HepG2 (cell line): ENCODE measurements around the gene ARTN. TPM values are rescaled to one million over a fixed set of nuclear protein-coding genes. Genes with fewer than 3 reads are reported as not detected.

Experiments used
- ATAC-seq: fragments of 200-7000 bp; cut with Tn5 transposase; 3 replicates; pipeline ENCODE4 v1.9.1; 2020; ENCODE audit warnings: mild to moderate bottlenecking, moderate library complexity
- BruUV-seq: library from RNA; stranded (reverse); fragments of 400-500 nt; replicated peaks from 2 replicates; lab custom pipeline; 2021; lab: Mats Ljungman, UMichigan
- CTCF ChIA-PET: fragments of 300-600 bp; formaldehyde crosslinking; extraction: SDS; loops from one replicate; lab custom pipeline; 2021; ENCODE audit warnings: low total read pairs, inconsistent platforms, low intra/inter-chr PET ratio; lab: Yijun Ruan, JAX
- POLR2A ChIA-PET: fragments of 350-600 bp; sonication (Branson Sonifier 250); formaldehyde crosslinking; loops from one replicate; lab custom pipeline; 2020; ENCODE audit warnings: antibody characterized with exemption, inconsistent platforms; lab: Yijun Ruan, JAX
- DNase-seq: peaks from one replicate; pipeline ENCODE4 v3.0.0-alpha.2; 2015; ENCODE audit warnings: low spot score
- FAIRE-seq: peaks from 3 replicates; lab custom pipeline; 2011; peaks lifted over from hg19 to GRCh38; lab: Jason Lieb, UNC
- H2AFZ ChIP-seq: one replicate; pipeline ENCODE4 v1.6.1; 2011; ENCODE audit warnings: low read length, inconsistent platforms
- H3K27ac ChIP-seq: fragments of 300-600 bp; 3 replicates; pipeline ENCODE4 v1.8.0; 2011; ENCODE audit warnings: mixed run types, mild to moderate bottlenecking, mixed read lengths, low read length, inconsistent platforms; ENCODE audit not compliant: insufficient read depth; ENCODE audit errors: extremely low read length
- H3K27me3 ChIP-seq, 2 experiments: fragments of 200-600 bp in 1 of 2; 2 replicates in 1 of 2; 3 replicates in 1 of 2; pipeline versions ENCODE4 v1.6.0 to v1.8.0; 2011; ENCODE audit warnings: low read length in 2 of 2, mild to moderate bottlenecking in 2 of 2, moderate library complexity in 2 of 2, inconsistent platforms in 1 of 2; ENCODE audit not compliant: insufficient read depth in 2 of 2, control insufficient read depth in 1 of 2
- H3K36me3 ChIP-seq, 2 experiments: fragments of 200-600 bp in 1 of 2; replicated peaks in 1 of 2; 2 replicates in 1 of 2; 3 replicates in 1 of 2; pipeline versions ENCODE4 v1.5.1 to v1.8.0; 2011; ENCODE audit warnings: low read length in 2 of 2, inconsistent platforms in 1 of 2; ENCODE audit not compliant: insufficient read depth in 2 of 2, control insufficient read depth in 1 of 2
- H3K4me1 ChIP-seq: 2 replicates; pipeline ENCODE4 v1.5.1; 2012; ENCODE audit warnings: low read length, inconsistent platforms; ENCODE audit not compliant: insufficient read depth
- H3K4me2 ChIP-seq: 2 replicates; pipeline ENCODE4 v1.6.0; 2011; ENCODE audit warnings: low read depth, low read length, inconsistent platforms
- H3K4me3 ChIP-seq, 3 experiments: fragments of 200-600 bp in 1 of 3; sonication (generic), shearing (Covaris generic) in 1 of 3; replicated peaks in 1 of 3; 2 replicates each; pipeline ENCODE4 v1.5.1; 2011 to 2016; ENCODE audit warnings: low read length in 3 of 3, inconsistent platforms in 2 of 3, low read depth in 2 of 3, mild to moderate bottlenecking in 2 of 3, control low read depth in 1 of 3, mixed read lengths in 1 of 3; ENCODE audit not compliant: insufficient read depth in 1 of 3
- H3K79me2 ChIP-seq: one replicate; pipeline ENCODE4 v1.6.1; 2011; ENCODE audit warnings: low read length, inconsistent platforms; ENCODE audit not compliant: insufficient read depth
- H3K9ac ChIP-seq: 2 replicates; pipeline ENCODE4 v1.6.0; 2011; ENCODE audit warnings: mild to moderate bottlenecking, low read depth, low read length, inconsistent platforms; ENCODE audit not compliant: insufficient read depth
- H3K9me3 ChIP-seq: 2 replicates; pipeline ENCODE4 v1.5.1; 2012; ENCODE audit warnings: mild to moderate bottlenecking, low read length
- H4K20me1 ChIP-seq: 2 replicates; pipeline ENCODE4 v1.6.0; 2011; ENCODE audit warnings: inconsistent platforms, mild to moderate bottlenecking, low read length, moderate library complexity; ENCODE audit not compliant: insufficient read depth
- ARNT2 ChIP-seq: sonication (generic); formaldehyde crosslinking; IDR thresholded peaks from 2 replicates; pipeline ENCODE4 v1.8.0; 2022; ENCODE audit warnings: mild to moderate bottlenecking, low read depth, missing genetic modification reagents, moderate library complexity
- ATF7 ChIP-seq, 2 experiments: fragments of 450-650 bp in 1 of 2; sonication (generic) in 1 of 2; formaldehyde crosslinking in 1 of 2; IDR thresholded peaks; 2 replicates each; pipeline versions ENCODE4 v1.4.0 to v1.6.1; 2016 to 2020; ENCODE audit warnings: antibody characterized with exemption in 1 of 2, mild to moderate bottlenecking in 1 of 2, missing genetic modification reagents in 1 of 2
- CEBPB ChIP-seq: IDR thresholded peaks from 2 replicates; pipeline ENCODE4 v1.6.1; 2011; ENCODE audit warnings: low read depth, low read length, improper control_type of control experiment, borderline replicate concordance
- FLYWCH1 ChIP-seq: sonication (generic); formaldehyde crosslinking; IDR thresholded peaks from 2 replicates; pipeline ENCODE4 v1.8.1; 2023; ENCODE audit warnings: mild to moderate bottlenecking, missing genetic modification reagents
- GABPB1 ChIP-seq: IDR thresholded peaks from 2 replicates; pipeline ENCODE4 v1.6.1; 2016; ENCODE audit warnings: mild to moderate bottlenecking, missing genetic modification reagents, moderate library complexity, missing compliant biosample characterization
- NBN ChIP-seq: fragments of 450-650 bp; conservative IDR thresholded peaks from 2 replicates; pipeline ENCODE4 v1.6.1; 2017
- PITX1 ChIP-seq: sonication (generic); formaldehyde crosslinking; IDR thresholded peaks from 2 replicates; pipeline ENCODE4 v1.5.1; 2020; ENCODE audit warnings: mild to moderate bottlenecking, missing genetic modification reagents
- PPARG ChIP-seq: conservative IDR thresholded peaks from 2 replicates; pipeline ENCODE4 v1.6.1; 2016; ENCODE audit warnings: missing biosample characterization, missing genetic modification reagents
- SNRNP70 ChIP-seq: fragments of 200-400 bp; formaldehyde crosslinking; IDR thresholded peaks from 2 replicates; pipeline ENCODE4 v1.6.1; 2017; ENCODE audit warnings: mild to moderate bottlenecking, low read depth, low read length, moderate library complexity
- ZBTB20 ChIP-seq: sonication (generic); formaldehyde crosslinking; IDR thresholded peaks from 2 replicates; pipeline ENCODE4 v1.8.1; 2023; ENCODE audit warnings: missing genetic modification reagents, low read depth, mild to moderate bottlenecking, borderline replicate concordance
- ZNF180 ChIP-seq: sonication (generic); formaldehyde crosslinking; IDR thresholded peaks from 2 replicates; pipeline ENCODE4 v1.4.0; 2020; ENCODE audit warnings: low read depth, missing genetic modification reagents, borderline replicate concordance
- ZNF207 ChIP-seq: fragments of 450-650 bp; IDR thresholded peaks from 2 replicates; pipeline ENCODE4 v1.6.1; 2016; ENCODE audit warnings: antibody characterized with exemption, borderline replicate concordance
- ZNF282 ChIP-seq: fragments of 450-650 bp; IDR thresholded peaks from 2 replicates; pipeline ENCODE4 v1.6.1; 2018; ENCODE audit not compliant: partially characterized antibody
- ZNF768 ChIP-seq: sonication (generic); formaldehyde crosslinking; IDR thresholded peaks from 2 replicates; pipeline ENCODE4 v1.4.0; 2020; ENCODE audit warnings: missing genetic modification reagents
- WGBS: methylation state at CpG from one replicate; pipeline ENCODE4 v1.1.6; 2017; ENCODE audit warnings: low lambda C conversion rate; 5-methylcytosine and 5-hydroxymethylcytosine counted together
- in situ Hi-C: cut with HindIII; loops from 2 replicates; pipeline ENCODE4 v1.10.0; 2017; ENCODE audit warnings: low pct_unique_long_range_greater_than_20kb; ENCODE audit not compliant: extremely low pct_ligation_motif_present
- intact Hi-C: fragments of 100-400 bp; cut with micrococcal nuclease; formaldehyde crosslinking; loops from one replicate; pipeline ENCODE4 v1.10.0; 2022; ENCODE audit not compliant: unreplicated experiment
- polyA plus RNA-seq, 8 experiments: library from polyadenylated mRNA; depleted of rRNA in 3 of 8; stranded (reverse) in 7 of 8; unstranded in 1 of 8; fragments of >200 nt; fragmentation: Illumina TruSeq in 4 of 8; extraction: Trizol in 4 of 8; gene quantifications; 2 replicates each; pipeline versions ENCODE4 v1.2.1 to v1.2.3, GENCODE V29; 2011 to 2016; ENCODE audit warnings: low read depth in 4 of 8, missing spikeins in 1 of 8, mixed read lengths in 1 of 8; ENCODE audit not compliant: insufficient read depth in 1 of 8
- total RNA-seq, 5 experiments: library from RNA; depleted of rRNA; stranded (reverse); fragments of >200 nt; fragmentation: Illumina TruSeq; extraction: Trizol; gene quantifications; 2 replicates each; pipeline ENCODE4 v1.2.3, GENCODE V29; 2016; ENCODE audit warnings: low read depth in 1 of 5

Gene ARTN
- total and polyA plus RNA-seq, 2 of the 13 experiments (the other 11 are each of a cell fraction or from before 2014, with no cell fraction given), result 0.11 to 0.62 TPM

DNA sequence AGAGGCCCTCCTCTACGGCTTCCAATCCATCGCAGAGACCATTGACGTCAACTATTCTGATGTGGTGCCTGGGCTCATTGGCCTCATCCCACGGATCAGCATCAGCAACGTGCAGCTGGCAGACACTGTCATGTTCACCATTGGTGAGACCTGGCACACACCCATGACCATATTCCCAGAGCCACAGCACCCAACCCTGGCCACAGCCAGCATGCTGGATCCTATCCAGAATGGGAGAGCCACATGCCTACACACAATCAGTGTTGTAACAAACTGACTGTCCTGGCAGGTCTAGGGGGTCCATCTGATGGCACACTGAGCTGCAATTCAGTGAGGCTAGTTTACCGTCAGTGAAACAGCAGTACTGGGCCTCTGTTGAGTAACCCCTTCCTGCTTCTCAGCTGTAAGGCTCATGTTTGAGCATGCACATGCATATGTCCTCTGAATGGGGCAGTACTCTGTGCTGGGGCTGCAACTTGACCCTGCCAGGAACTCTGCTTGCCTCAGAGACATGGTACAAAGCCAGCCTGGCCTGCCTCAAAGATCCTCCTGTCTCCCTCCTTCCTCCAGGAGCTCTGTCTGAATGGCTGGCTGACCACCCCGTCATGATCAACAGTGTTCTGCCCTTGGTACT lies 23.9 kb downstream of the ARTN start (continued):
- TF ChIP-seq FLYWCH1 (CRISPR knock-in tag), result no peak
- TF ChIP-seq SNRNP70, result no peak
- TF ChIP-seq NBN, result no peak
- no peak for TF ChIP-seq ZNF768 (CRISPR knock-in tag)
- TF ChIP-seq ZBTB20 (CRISPR knock-in tag), result no peak
- no peak for TF ChIP-seq CEBPB
- no peak for TF ChIP-seq ZNF180 (CRISPR knock-in tag)
- TF ChIP-seq PPARG (CRISPR knock-in tag), result no peak
- TF ChIP-seq PITX1 (CRISPR knock-in tag), result no peak
- TF ChIP-seq GABPB1, result no peak
- no peak for TF ChIP-seq ZNF282
- no peak for TF ChIP-seq ARNT2 (CRISPR knock-in tag)

DNA sequence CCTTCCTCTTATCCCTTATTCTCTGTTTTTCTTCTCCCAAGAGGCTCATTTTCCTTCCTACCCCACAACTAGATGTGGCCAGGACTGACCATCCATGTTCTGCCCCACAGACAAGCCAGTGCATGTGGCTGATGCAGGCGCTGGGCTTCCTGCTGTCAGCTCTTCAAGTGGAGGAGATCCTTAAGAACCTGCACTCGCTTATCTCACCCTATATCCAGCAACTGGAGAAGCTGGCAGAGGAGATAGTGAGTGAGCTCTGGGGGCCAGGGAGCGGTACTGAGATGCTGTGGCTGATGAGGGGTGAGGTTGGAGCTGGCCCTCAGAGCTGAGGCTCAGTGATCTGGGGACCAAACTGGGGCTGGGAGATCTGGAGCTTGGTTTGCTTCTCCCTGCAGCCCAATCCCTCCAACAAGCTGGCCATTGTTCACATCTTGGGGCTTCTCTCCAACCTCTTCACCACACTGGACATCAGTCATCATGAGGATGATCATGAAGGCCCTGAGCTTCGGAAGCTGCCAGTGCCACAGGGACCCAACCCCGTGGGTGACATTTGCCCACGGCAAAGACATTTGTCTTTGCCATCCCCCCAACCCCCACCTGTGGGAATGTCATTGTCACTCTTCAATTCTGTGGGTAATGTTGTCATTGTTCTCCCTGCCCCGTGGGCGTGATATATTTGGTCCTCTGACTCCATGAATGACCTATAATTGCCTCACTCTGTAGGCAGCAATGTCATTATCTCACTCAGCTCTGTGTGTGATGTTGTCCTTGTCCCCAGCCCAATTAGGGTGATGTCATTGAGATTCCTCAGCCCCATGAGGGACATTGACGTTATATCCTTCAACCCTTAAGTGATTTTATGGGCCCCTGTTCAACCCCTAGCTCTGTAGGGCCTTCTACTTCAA lies 25.0 kb downstream of the ARTN start:
- no TSS peak for BruUV-seq
- no peak for DNase-seq
- H3K79me2 ChIP-seq, result no peaks in the 10 kb centered on the region
- CTCF ChIA-PET, result no interaction called here
- ATAC-seq, result no peak
- no peak overlapping the region for H3K4me3 ChIP-seq
- POLR2A ChIA-PET, result interaction anchor here (0.5 kb wide), 1 partner anchor 9 kb away, joined by 3 read pairs; no protein-coding TSS in a partner anchor
- no peak overlapping the region for H2AFZ ChIP-seq
- no peak overlapping the region for H3K27ac ChIP-seq
- H3K9me3 ChIP-seq, result no peaks in the 10 kb centered on the region
- no peak overlapping the region for H3K4me2 ChIP-seq
- in situ Hi-C loops (no loop called here), intact Hi-C loops (no loop called here)
- H4K20me1 ChIP-seq, result no peaks in the 10 kb centered on the region
- no peak for FAIRE-seq
- 85% methylated on average over 9 of the region's 9 CpGs for WGBS
- no peaks in the 10 kb centered on the region for H3K27me3 ChIP-seq
- TF ChIP-seq ZNF207, result no peak
- TF ChIP-seq ATF7 (IDR thresholded peaks at IDR 0.05), result peak; percentile 52
- TF ChIP-seq ATF7 (CRISPR knock-in tag; IDR thresholded peaks at IDR 0.05), result no peak
- TF ChIP-seq, all 625 proteins: peak for 1
- H3K36me3 ChIP-seq, result peaks cover 5 to 22% of the 10 kb centered on the region in 2 experiments; a peak in 4 of 5 replicates
- no peak overlapping the region for H3K9ac ChIP-seq
- no peaks in the 10 kb centered on the region for H3K4me1 ChIP-seq
